GM12891 (cell line): ENCODE results near the gene C17orf58.

ENCODE experiments used
- DNase-seq: peaks from one replicate; pipeline ENCODE4 v3.0.0; 2011; ENCODE audit warnings: low spot score; ENCODE audit not compliant: insufficient read length
- FAIRE-seq: peaks from 2 replicates; lab custom pipeline; 2011; peaks lifted over from hg19 to GRCh38; lab: Jason Lieb, UNC
- PAX5 ChIP-seq: IDR thresholded peaks from 2 replicates; pipeline ENCODE4 v1.6.1; 2011; ENCODE audit warnings: low read length, moderate library complexity, mild to moderate bottlenecking; ENCODE audit not compliant: insufficient read depth, severe bottlenecking
- POLR2A ChIP-seq: IDR thresholded peaks from 2 replicates; pipeline ENCODE4 v1.6.1; 2011; ENCODE audit warnings: low read depth, low read length, control low read depth
- POLR2AphosphoS5 ChIP-seq: IDR thresholded peaks from 2 replicates; pipeline ENCODE4 v1.6.1; 2011; ENCODE audit warnings: low read depth, low read length, control low read depth
- POU2F2 ChIP-seq: IDR thresholded peaks from 2 replicates; pipeline ENCODE4 v1.6.1; 2011; ENCODE audit warnings: low read depth, mild to moderate bottlenecking, control low read depth, low read length, moderate library complexity
- SPI1 ChIP-seq: IDR thresholded peaks from 2 replicates; pipeline ENCODE4 v1.6.1; 2011; ENCODE audit warnings: low read depth, low read length, control low read depth
- TAF1 ChIP-seq: IDR thresholded peaks from 2 replicates; pipeline ENCODE4 v1.6.1; 2011; ENCODE audit warnings: low read depth, low read length, control low read depth

The C17orf58 gene

GRCh38 chr17:67959510-67959909 lies 36.8 kb downstream of the C17orf58 start:
- FAIRE-seq = no peak
- no peak for DNase-seq
- TF ChIP-seq POLR2A (no peak), POU2F2 (no peak), TAF1 (no peak), SPI1 (no peak)

GRCh38 chr17:67950945-67951344 lies 45.3 kb downstream of the C17orf58 start:
- no peak for FAIRE-seq
- TF ChIP-seq SPI1 (no peak), PAX5 (no peak), POU2F2 (no peak), POLR2AphosphoS5 (no peak), POLR2A (no peak), TAF1 (no peak)

GRCh38 chr17:67947325-67947813 lies 48.9 kb downstream of the C17orf58 start:
- no peak for DNase-seq
- TF ChIP-seq POLR2AphosphoS5 = no peak
- FAIRE-seq = no peak

More at GRCh38 chr17:67950945-67951344, 45.3 kb downstream of the C17orf58 start:
- no peak for DNase-seq

GRCh38 chr17:67946513-67946912 lies 49.8 kb downstream of the C17orf58 start:
- DNase-seq (no peak), FAIRE-seq (no peak)
- TF ChIP-seq POU2F2 = no peak
- TF ChIP-seq POLR2AphosphoS5 = no peak
- no peak for TF ChIP-seq PAX5

GRCh38 chr17:67944035-67944434 lies 52.2 kb downstream of the C17orf58 start:
- DNase-seq = no peak
- FAIRE-seq = no peak
- TF ChIP-seq POU2F2 = no peak
- TF ChIP-seq TAF1 = no peak
- no peak for TF ChIP-seq POLR2A
- no peak for TF ChIP-seq PAX5
- TF ChIP-seq POLR2AphosphoS5 = no peak
- TF ChIP-seq SPI1 = no peak

- DNase-seq (no peak), FAIRE-seq (no peak)
- TF ChIP-seq POLR2A = no peak
- no peak for TF ChIP-seq POU2F2
- TF ChIP-seq POLR2AphosphoS5 = no peak
- no peak for TF ChIP-seq TAF1
- TF ChIP-seq SPI1 = no peak
- TF ChIP-seq PAX5 = no peak
Observed at GRCh38 chr17:67942810-67943209, 53.5 kb downstream of the C17orf58 start.
